Measurements from ENCODE around the gene QSOX2.

- TF ChIP-seq POLR2AphosphoS5 (IDR thresholded peaks at IDR 0.05; ENCODE audit: low read depth, low read length): no peak
- TF ChIP-seq REST (IDR thresholded peaks at IDR 0.05; ENCODE audit: insufficient read depth in 1 of 2, low read depth in 2 of 2, low read length in 2 of 2): no peak
Measured at GRCh38 chr9:136209232-136209631, 36.4 kb downstream of the QSOX2 start.

All from PFSK-1 (cell line).